Keratinocyte (primary cell): ENCODE measurements around the gene ADRM1. TPM values are rescaled to one million over a fixed set of nuclear protein-coding genes. Genes with fewer than 3 reads are reported as not detected.

Source experiments
- DNase-seq: peaks from one replicate; pipeline ENCODE4 v3.0.0-alpha.2; 2011; ENCODE audit warnings: low read depth, missing footprints, low spot score
- FAIRE-seq: peaks from 2 replicates; lab custom pipeline; 2011; peaks lifted over from hg19 to GRCh38; lab: Jason Lieb, UNC
- H2AFZ ChIP-seq: 2 replicates; pipeline ENCODE4 v1.6.0; 2012; ENCODE audit warnings: low read length, control low read depth, inconsistent platforms; ENCODE audit not compliant: control insufficient read depth
- H3K27ac ChIP-seq: 2 replicates; pipeline ENCODE4 v1.5.1; 2011; ENCODE audit warnings: low read length; ENCODE audit not compliant: control insufficient read depth, insufficient read depth
- H3K27me3 ChIP-seq: 3 replicates; pipeline ENCODE4 v1.6.0; 2011; ENCODE audit warnings: low read length; ENCODE audit not compliant: control insufficient read depth, insufficient read depth; ENCODE audit errors: extremely low read depth
- H3K36me3 ChIP-seq, 2 experiments: 2 replicates in 1 of 2; 3 replicates in 1 of 2; pipeline ENCODE4 v1.5.1; 2011; ENCODE audit warnings: low read length in 2 of 2, mild to moderate bottlenecking in 1 of 2; ENCODE audit not compliant: control insufficient read depth in 2 of 2, insufficient read depth in 2 of 2; ENCODE audit errors: extremely low read depth in 1 of 2
- H3K4me1 ChIP-seq: 3 replicates; pipeline ENCODE4 v1.5.1; 2011; ENCODE audit warnings: low read length; ENCODE audit not compliant: control insufficient read depth, insufficient read depth; ENCODE audit errors: extremely low read depth
- H3K4me2 ChIP-seq: 3 replicates; pipeline ENCODE4 v1.6.0; 2011; ENCODE audit warnings: low read depth, low read length; ENCODE audit not compliant: control insufficient read depth, insufficient read depth; ENCODE audit errors: extremely low read depth
- H3K4me3 ChIP-seq, 3 experiments: fragments of 200-600 bp in 1 of 3; sonication (generic) in 1 of 3; 2 replicates in 2 of 3; 3 replicates in 1 of 3; pipeline ENCODE4 v1.5.1; 2011 to 2016; ENCODE audit warnings: low read length in 3 of 3, mild to moderate bottlenecking in 3 of 3, control low read depth in 2 of 3, inconsistent platforms in 1 of 3, low read depth in 1 of 3, mixed read lengths in 1 of 3, mixed run types in 1 of 3, moderate library complexity in 1 of 3; ENCODE audit not compliant: control insufficient read depth in 2 of 3, insufficient read depth in 2 of 3; ENCODE audit errors: extremely low read depth in 1 of 3
- H3K79me2 ChIP-seq: 2 replicates; pipeline ENCODE4 v1.6.0; 2012; ENCODE audit warnings: low read length; ENCODE audit not compliant: control insufficient read depth, insufficient read depth
- H3K9ac ChIP-seq: 3 replicates; pipeline ENCODE4 v1.6.0; 2011; ENCODE audit warnings: low read length; ENCODE audit not compliant: control insufficient read depth, insufficient read depth; ENCODE audit errors: extremely low read depth
- H3K9me1 ChIP-seq: 3 replicates; pipeline ENCODE4 v1.6.0; 2011; ENCODE audit warnings: low read length; ENCODE audit not compliant: control insufficient read depth, insufficient read depth; ENCODE audit errors: extremely low read depth
- H3K9me3 ChIP-seq: 2 replicates; pipeline ENCODE4 v1.5.1; 2012; ENCODE audit warnings: low read depth, low read length; ENCODE audit not compliant: control insufficient read depth
- H4K20me1 ChIP-seq: 3 replicates; pipeline ENCODE4 v1.6.0; 2011; ENCODE audit warnings: low read length; ENCODE audit not compliant: control insufficient read depth, insufficient read depth; ENCODE audit errors: extremely low read depth
- EZH2 ChIP-seq: IDR thresholded peaks from one replicate; pipeline ENCODE4 v1.6.1; 2012; ENCODE audit warnings: inconsistent platforms, mild to moderate bottlenecking, low read length, moderate library complexity
- dilution Hi-C: fragments of 300-500 bp; cut with MboI; formaldehyde crosslinking; loops from one replicate; pipeline ENCODE4 v1.7.0; 2020; ENCODE audit warnings: low sequenced_read_pairs; ENCODE audit not compliant: extremely low pct_ligation_motif_present
- polyA plus RNA-seq, 5 experiments: library from polyadenylated mRNA; depleted of rRNA in 3 of 5; stranded (reverse) in 3 of 5; stranded (forward) in 1 of 5; unstranded in 1 of 5; fragments of >200 nt; gene quantifications; 1 replicate in 1 of 5; 2 replicates in 3 of 5; 3 replicates in 1 of 5; pipeline versions ENCODE4 v1.2.1 to v1.2.3, GENCODE V29; 2011 to 2012; ENCODE audit warnings: missing spikeins in 2 of 5, low read depth in 1 of 5, low replicate concordance in 1 of 5
- TF ChIP-seq, protein P1 (sequence below), 3 experiments: IDR thresholded peaks in 1 of 3; conservative IDR thresholded peaks in 1 of 3; optimal IDR thresholded peaks in 1 of 3; 2 replicates in 2 of 3; 3 replicates in 1 of 3; pipeline versions ENCODE3 to v1.5.1; 2011; ENCODE audit warnings: low read length in 3 of 3, mild to moderate bottlenecking in 3 of 3, moderate library complexity in 2 of 3, control low read depth in 1 of 3, inconsistent platforms in 1 of 3; ENCODE audit not compliant: insufficient read depth in 2 of 3; ENCODE audit errors: extremely low read depth in 1 of 3

The ADRM1 gene
- polyA plus RNA-seq, 1 donor (not counting 4 experiments of a cell fraction or from before 2014, with no cell fraction given), result 91.4 TPM

DNA sequence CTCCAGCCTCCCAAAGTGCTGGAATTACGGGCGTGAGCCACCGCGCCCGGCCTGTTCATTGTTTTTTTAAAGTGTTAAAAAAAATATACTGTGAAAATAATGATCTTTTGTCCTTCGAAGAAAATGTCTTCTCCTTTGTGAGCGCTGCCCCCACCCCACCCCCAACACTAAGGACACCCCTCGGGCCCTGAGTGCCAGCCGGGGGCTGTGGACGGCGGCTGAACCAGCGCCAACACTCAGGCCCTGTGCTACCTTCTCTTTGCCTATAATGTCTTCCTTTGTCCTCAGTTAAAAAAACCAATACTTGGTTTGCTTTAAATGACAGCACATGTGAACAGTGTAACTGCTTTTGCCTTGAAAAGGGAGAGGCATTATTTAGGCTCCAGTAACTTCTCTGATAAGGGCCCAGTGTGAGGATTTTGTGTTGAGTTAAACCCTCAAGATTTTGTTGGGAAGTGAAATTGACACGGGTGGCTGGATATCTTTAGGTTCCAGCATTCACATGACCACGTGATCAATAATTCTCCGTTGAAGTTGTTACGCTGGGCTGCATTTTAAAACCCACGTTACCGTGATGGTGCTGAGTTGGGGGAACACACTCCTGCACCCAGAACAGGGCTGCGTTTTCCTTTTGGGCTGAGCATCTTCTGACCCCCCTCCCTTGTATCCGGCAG, 9.5 kb upstream of the ADRM1 start:
- Histone ChIP-seq H3K9ac (no peak overlapping the region), H3K9me1 (no peaks in the 10 kb centered on the region), H3K36me3 (peaks cover 18 to 33% of the 10 kb centered on the region in 2 experiments), H3K4me3 (no peak overlapping the region), H3K79me2 (no peaks in the 10 kb centered on the region), H3K27ac (no peak overlapping the region), H3K27me3 (no peaks in the 10 kb centered on the region), H3K4me2 (no peak overlapping the region), H2AFZ (no peak overlapping the region), H3K4me1 (no peaks in the 10 kb centered on the region), H4K20me1 (peaks cover 4% of the 10 kb centered on the region), H3K9me3 (no peaks in the 10 kb centered on the region)
- FAIRE-seq, result no peak
- no peak for DNase-seq
- dilution Hi-C loops, result no loop called here
- no peak for TF ChIP-seq EZH2
- TF ChIP-seq, protein P1, sequence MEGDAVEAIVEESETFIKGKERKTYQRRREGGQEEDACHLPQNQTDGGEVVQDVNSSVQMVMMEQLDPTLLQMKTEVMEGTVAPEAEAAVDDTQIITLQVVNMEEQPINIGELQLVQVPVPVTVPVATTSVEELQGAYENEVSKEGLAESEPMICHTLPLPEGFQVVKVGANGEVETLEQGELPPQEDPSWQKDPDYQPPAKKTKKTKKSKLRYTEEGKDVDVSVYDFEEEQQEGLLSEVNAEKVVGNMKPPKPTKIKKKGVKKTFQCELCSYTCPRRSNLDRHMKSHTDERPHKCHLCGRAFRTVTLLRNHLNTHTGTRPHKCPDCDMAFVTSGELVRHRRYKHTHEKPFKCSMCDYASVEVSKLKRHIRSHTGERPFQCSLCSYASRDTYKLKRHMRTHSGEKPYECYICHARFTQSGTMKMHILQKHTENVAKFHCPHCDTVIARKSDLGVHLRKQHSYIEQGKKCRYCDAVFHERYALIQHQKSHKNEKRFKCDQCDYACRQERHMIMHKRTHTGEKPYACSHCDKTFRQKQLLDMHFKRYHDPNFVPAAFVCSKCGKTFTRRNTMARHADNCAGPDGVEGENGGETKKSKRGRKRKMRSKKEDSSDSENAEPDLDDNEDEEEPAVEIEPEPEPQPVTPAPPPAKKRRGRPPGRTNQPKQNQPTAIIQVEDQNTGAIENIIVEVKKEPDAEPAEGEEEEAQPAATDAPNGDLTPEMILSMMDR (optimal IDR thresholded peaks at IDR 0.05 in 1 of 3, IDR thresholded peaks at IDR 0.05 in 1 of 3, conservative IDR thresholded peaks at IDR 0.05 in 1 of 3; ENCODE audit: extremely low read depth in 1 of 3, insufficient read depth in 2 of 3, low read length in 3 of 3), result no peak

- H4K20me1 ChIP-seq, result peaks cover 4% of the 10 kb centered on the region
- FAIRE-seq, result no peak
Observed at GRCh38 chr20:62293946-62294345, 8.9 kb upstream of the ADRM1 start.

More at GRCh38 chr20:62293946-62294345, 8.9 kb upstream of the ADRM1 start:
- no peak overlapping the region for H3K27ac ChIP-seq
- H3K9me3 ChIP-seq, result no peaks in the 10 kb centered on the region
- no peaks in the 10 kb centered on the region for H3K4me1 ChIP-seq
- H3K4me3 ChIP-seq, result no peak overlapping the region
- H3K27me3 ChIP-seq, result no peaks in the 10 kb centered on the region
- H3K79me2 ChIP-seq, result no peaks in the 10 kb centered on the region
- H2AFZ ChIP-seq, result no peak overlapping the region
- H3K4me2 ChIP-seq, result no peak overlapping the region
- no peak overlapping the region for H3K9ac ChIP-seq
- dilution Hi-C loops, result no loop called here
- no peak for TF ChIP-seq EZH2
- TF ChIP-seq, protein P1 (optimal IDR thresholded peaks at IDR 0.05 in 1 of 3, IDR thresholded peaks at IDR 0.05 in 1 of 3, conservative IDR thresholded peaks at IDR 0.05 in 1 of 3; ENCODE audit: extremely low read depth in 1 of 3, insufficient read depth in 2 of 3, low read length in 3 of 3), result no peak
- peaks cover 20 to 34% of the 10 kb centered on the region in 2 experiments for H3K36me3 ChIP-seq
- no peak for DNase-seq
- H3K9me1 ChIP-seq, result no peaks in the 10 kb centered on the region
